A549 (cell line): Measurements from ENCODE around the gene PIGX. TPM values are rescaled to one million over a fixed set of nuclear protein-coding genes. Genes with fewer than 3 reads are reported as not detected.
A peak's percentile ranks its signal among the peaks of the same experiment; 100 is the strongest.
"Not testable (repeated sequence)": the region's sequence is repeated elsewhere in the genome, so short reads cannot be mapped to it uniquely, and the experiment has no call there.

Source experiments
- ATAC-seq, 2 experiments: fragments of 200-7000 bp in 1 of 2; fragments of >200 bp in 1 of 2; cut with Nextera tagmentation in 1 of 2; cut with Tn5 transposase in 1 of 2; 3 replicates each; pipeline versions ENCODE4 v1.8.0 to v1.9.1; 2018 to 2020; ENCODE audit warnings: mild to moderate bottlenecking in 1 of 2, moderate library complexity in 1 of 2
- CTCF ChIA-PET: fragments of 300-600 bp; sonication (Branson Sonifier 250); formaldehyde crosslinking; extraction: SDS; loops from one replicate; lab custom pipeline; 2021; ENCODE audit warnings: antibody characterized with exemption, inconsistent platforms; lab: Yijun Ruan, JAX
- POLR2A ChIA-PET: fragments of 350-600 bp; formaldehyde crosslinking; extraction: SDS; loops from one replicate; lab custom pipeline; 2021; ENCODE audit warnings: antibody characterized with exemption, inconsistent platforms; lab: Yijun Ruan, JAX
- DNase-seq, 2 experiments: peaks; one replicate each; pipeline versions ENCODE4 v3.0.0 to v3.0.0-alpha.2; 2011 to 2016; ENCODE audit warnings: low read depth in 1 of 2, low spot score in 1 of 2
- FAIRE-seq: peaks from 2 replicates; lab custom pipeline; 2011; peaks lifted over from hg19 to GRCh38; lab: Jason Lieb, UNC
- H3K27ac ChIP-seq, 2 experiments: fragments of >200 bp; sonication (Bioruptor Twin); formaldehyde crosslinking; 3 replicates each; pipeline ENCODE4 v1.5.1; 2016 to 2017
- H3K4me1 ChIP-seq: fragments of >200 bp; sonication (Bioruptor Twin); formaldehyde crosslinking; 3 replicates; pipeline ENCODE4 v1.6.1; 2016
- H3K4me2 ChIP-seq: fragments of >200 bp; sonication (Bioruptor Twin); formaldehyde crosslinking; 3 replicates; pipeline ENCODE4 v1.6.1; 2016
- H3K4me3 ChIP-seq: fragments of >200 bp; sonication (Bioruptor Twin); formaldehyde crosslinking; 3 replicates; pipeline ENCODE4 v1.5.1; 2016
- H3K9me3 ChIP-seq: fragments of >200 bp; sonication (Bioruptor Twin); formaldehyde crosslinking; 3 replicates; pipeline ENCODE4 v1.6.1; 2016
- CBX2 ChIP-seq: fragments of 200-600 bp; sonication (generic); IDR thresholded peaks from 2 replicates; pipeline ENCODE4 v1.6.1; 2016; ENCODE audit warnings: low read depth, mild to moderate bottlenecking, borderline replicate concordance
- CEBPB ChIP-seq, 2 experiments: fragments of >200 bp in 1 of 2; sonication (Bioruptor Twin) in 1 of 2; formaldehyde crosslinking in 1 of 2; IDR thresholded peaks; 2 replicates each; pipeline ENCODE4 v1.6.1; 2012 to 2016
- EP300 ChIP-seq, 2 experiments: fragments of >200 bp; sonication (Bioruptor Twin); formaldehyde crosslinking; IDR thresholded peaks; 2 replicates in 1 of 2; 3 replicates in 1 of 2; pipeline ENCODE4 v1.6.1; 2016 to 2017
- FOXS1 ChIP-seq: fragments of 250-450 bp; sonication (Bioruptor Pico); IDR thresholded peaks from 2 replicates; pipeline ENCODE4 v1.5.0; 2020; ENCODE audit warnings: mild to moderate bottlenecking, moderate library complexity
- HES2 ChIP-seq: fragments of >200 bp; sonication (Bioruptor Twin); formaldehyde crosslinking; IDR thresholded peaks from 2 replicates; pipeline ENCODE4 v1.6.1; 2016
- HEYL ChIP-seq: fragments of 250-450 bp; sonication (Bioruptor Pico); IDR thresholded peaks from 2 replicates; pipeline ENCODE4 v1.8.0; 2021; ENCODE audit warnings: mild to moderate bottlenecking, moderate library complexity
- HMGXB4 ChIP-seq: fragments of 250-450 bp; sonication (Bioruptor Pico); IDR thresholded peaks from 2 replicates; pipeline ENCODE4 v1.5.0; 2021; ENCODE audit warnings: mild to moderate bottlenecking, moderate library complexity, borderline replicate concordance
- HOXA7 ChIP-seq: fragments of 250-450 bp; sonication (Bioruptor Pico); IDR thresholded peaks from 2 replicates; pipeline ENCODE4 v1.5.0; 2020; ENCODE audit warnings: mild to moderate bottlenecking, moderate library complexity
- HOXB13 ChIP-seq: fragments of 250-450 bp; sonication (Bioruptor Pico); IDR thresholded peaks from 2 replicates; pipeline ENCODE4 v1.5.0; 2020; ENCODE audit warnings: low read depth, mild to moderate bottlenecking, moderate library complexity
- JUN ChIP-seq, 2 experiments: fragments of >200 bp; sonication (Bioruptor Twin); formaldehyde crosslinking; IDR thresholded peaks; 2 replicates in 1 of 2; 3 replicates in 1 of 2; pipeline ENCODE4 v1.6.1; 2016 to 2017
- JUNB ChIP-seq: fragments of >200 bp; sonication (Bioruptor Twin); formaldehyde crosslinking; IDR thresholded peaks from 2 replicates; pipeline ENCODE4 v1.6.1; 2016
- KDM1A ChIP-seq: fragments of 200-600 bp; sonication (generic); IDR thresholded peaks from 2 replicates; pipeline ENCODE4 v1.6.1; 2016; ENCODE audit warnings: low read depth, mild to moderate bottlenecking
- NR3C1 ChIP-seq: fragments of >200 bp; sonication (Bioruptor Twin); formaldehyde crosslinking; IDR thresholded peaks from 3 replicates; pipeline ENCODE4 v1.6.1; 2017
- PBX3 ChIP-seq: IDR thresholded peaks from 2 replicates; pipeline ENCODE4 v1.6.1; 2012
- RCOR1 ChIP-seq: fragments of 150-350 bp; IDR thresholded peaks from 2 replicates; pipeline ENCODE4 v1.6.1; 2014; ENCODE audit warnings: antibody characterized with exemption, low read length, low read depth
- RFX5 ChIP-seq: fragments of 450-650 bp; IDR thresholded peaks from 2 replicates; pipeline ENCODE4 v1.7.1; 2014; ENCODE audit warnings: antibody characterized with exemption, mild to moderate bottlenecking, moderate library complexity
- RNF2 ChIP-seq: fragments of 200-600 bp; sonication (generic); IDR thresholded peaks from 2 replicates; pipeline ENCODE4 v1.6.1; 2016; ENCODE audit warnings: low read depth, mild to moderate bottlenecking, antibody characterized with exemption, moderate library complexity, borderline replicate concordance
- SMC3 ChIP-seq: fragments of >200 bp; sonication (Bioruptor Twin); formaldehyde crosslinking; IDR thresholded peaks from 3 replicates; pipeline ENCODE4 v1.6.1; 2018; ENCODE audit warnings: inconsistent platforms
- TFCP2L1 ChIP-seq: fragments of 250-450 bp; sonication (Bioruptor Pico); IDR thresholded peaks from 2 replicates; pipeline ENCODE4 v1.5.0; 2021; ENCODE audit warnings: mild to moderate bottlenecking
- ZC3H11A ChIP-seq: fragments of 450-650 bp; IDR thresholded peaks from 2 replicates; pipeline ENCODE4 v1.6.1; 2014; ENCODE audit warnings: antibody characterized with exemption, mild to moderate bottlenecking
- ZNF302 ChIP-seq: fragments of 250-450 bp; sonication (Bioruptor Pico); IDR thresholded peaks from 2 replicates; pipeline ENCODE4 v1.9.0; 2021; ENCODE audit warnings: inconsistent platforms, mild to moderate bottlenecking, moderate library complexity
- ZSCAN20 ChIP-seq: fragments of 250-450 bp; sonication (Bioruptor Pico); IDR thresholded peaks from 2 replicates; pipeline ENCODE4 v1.8.0; 2022; ENCODE audit warnings: mild to moderate bottlenecking, moderate library complexity
- WGBS: methylation state at CpG from one replicate; pipeline ENCODE4 v1.1.6; 2017; ENCODE audit errors: missing lambda C conversion rate; 5-methylcytosine and 5-hydroxymethylcytosine counted together
- polyA plus RNA-seq, 4 experiments: library from polyadenylated mRNA; depleted of rRNA in 3 of 4; stranded (reverse); fragments of >200 nt; fragmentation: RNase III in 1 of 4; extraction: RNeasy Plus Mini Kit Qiagen cat#74134 plus additional on column Dnase treatment in 1 of 4; gene quantifications; 2 replicates in 3 of 4; 3 replicates in 1 of 4; pipeline ENCODE4 v1.2.3, GENCODE V29; 2011 to 2017
- TF ChIP-seq, protein P1 (sequence below): fragments of >200 bp; sonication (Bioruptor Twin); formaldehyde crosslinking; IDR thresholded peaks from 3 replicates; pipeline ENCODE4 v1.6.1; 2016
- TF ChIP-seq, protein P2 (sequence below): IDR thresholded peaks from 2 replicates; pipeline ENCODE4 v1.6.1; 2012
- TF ChIP-seq, protein P3 (sequence below): IDR thresholded peaks from 2 replicates; pipeline ENCODE4 v1.6.1; 2012; ENCODE audit warnings: low read depth, borderline replicate concordance
- TF ChIP-seq, protein P4 (sequence below): fragments of 450-650 bp; IDR thresholded peaks from 2 replicates; pipeline ENCODE4 v1.6.1; 2014; ENCODE audit warnings: antibody characterized with exemption

PIGX gene
- polyA plus RNA-seq, 2 of the 4 experiments (the other 2 are of a cell fraction): 22.3 to 45.2 TPM

DNA sequence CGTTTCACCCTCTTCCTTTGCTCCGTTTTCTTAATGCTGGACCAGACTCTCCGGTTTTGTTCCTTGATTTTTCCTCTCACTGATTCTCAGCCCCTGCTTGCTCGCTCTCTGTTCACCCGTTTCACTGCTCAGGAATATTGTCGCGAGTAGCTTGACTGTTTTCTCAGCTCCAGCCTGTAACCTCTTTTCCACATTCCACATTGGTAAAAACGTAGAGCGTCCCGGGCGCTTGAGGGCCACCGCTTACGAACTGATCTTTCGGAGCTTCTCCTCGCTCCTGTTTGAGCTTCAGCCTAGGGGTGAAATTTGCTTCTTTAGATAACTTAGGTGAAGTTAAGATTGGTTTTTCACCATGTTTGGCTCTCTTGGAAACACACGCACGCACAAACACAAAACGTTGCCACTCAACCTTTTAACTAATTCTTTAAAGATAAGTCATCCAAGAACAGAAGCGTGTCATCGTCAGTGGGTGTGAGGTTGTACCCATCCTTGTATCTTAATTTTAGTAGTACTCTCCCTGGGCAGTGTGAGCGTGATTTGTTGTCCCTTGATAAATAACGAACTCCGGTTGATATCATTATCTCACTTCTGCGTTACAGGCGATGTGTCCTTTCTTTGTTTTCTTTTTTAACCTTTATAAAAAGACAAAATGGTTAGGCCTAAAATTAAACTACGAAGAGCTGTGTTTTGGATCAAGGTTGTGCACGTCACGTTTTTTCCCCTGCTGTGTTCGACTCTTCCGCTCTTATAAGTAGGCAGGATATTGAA is 28.5 kb downstream of the PIGX start:
- CTCF ChIA-PET: interaction anchor here (1.0 kb wide), 1 partner anchor 29 kb away, joined by 3 read pairs; no protein-coding TSS in a partner anchor
- ATAC-seq: peak; percentile 38 to 41; a peak in 5 of 6 replicates
- H3K4me1 ChIP-seq: peaks cover 7% of the 10 kb centered on the region; the same call in 1 of the 3 replicates
- TF ChIP-seq HOXB13 (CRISPR knock-in tag): no peak
- TF ChIP-seq, protein P1, sequence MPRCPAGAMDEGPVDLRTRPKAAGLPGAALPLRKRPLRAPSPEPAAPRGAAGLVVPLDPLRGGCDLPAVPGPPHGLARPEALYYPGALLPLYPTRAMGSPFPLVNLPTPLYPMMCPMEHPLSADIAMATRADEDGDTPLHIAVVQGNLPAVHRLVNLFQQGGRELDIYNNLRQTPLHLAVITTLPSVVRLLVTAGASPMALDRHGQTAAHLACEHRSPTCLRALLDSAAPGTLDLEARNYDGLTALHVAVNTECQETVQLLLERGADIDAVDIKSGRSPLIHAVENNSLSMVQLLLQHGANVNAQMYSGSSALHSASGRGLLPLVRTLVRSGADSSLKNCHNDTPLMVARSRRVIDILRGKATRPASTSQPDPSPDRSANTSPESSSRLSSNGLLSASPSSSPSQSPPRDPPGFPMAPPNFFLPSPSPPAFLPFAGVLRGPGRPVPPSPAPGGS: no peak
- TF ChIP-seq SMC3: no peak
- TF ChIP-seq, protein P2, sequence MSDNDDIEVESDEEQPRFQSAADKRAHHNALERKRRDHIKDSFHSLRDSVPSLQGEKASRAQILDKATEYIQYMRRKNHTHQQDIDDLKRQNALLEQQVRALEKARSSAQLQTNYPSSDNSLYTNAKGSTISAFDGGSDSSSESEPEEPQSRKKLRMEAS: no peak
- no peak for TF ChIP-seq HOXA7 (CRISPR knock-in tag)
- TF ChIP-seq CBX2: no peak
- no peak for TF ChIP-seq JUN (IDR thresholded peaks at IDR 0.05)
- TF ChIP-seq, protein P3, sequence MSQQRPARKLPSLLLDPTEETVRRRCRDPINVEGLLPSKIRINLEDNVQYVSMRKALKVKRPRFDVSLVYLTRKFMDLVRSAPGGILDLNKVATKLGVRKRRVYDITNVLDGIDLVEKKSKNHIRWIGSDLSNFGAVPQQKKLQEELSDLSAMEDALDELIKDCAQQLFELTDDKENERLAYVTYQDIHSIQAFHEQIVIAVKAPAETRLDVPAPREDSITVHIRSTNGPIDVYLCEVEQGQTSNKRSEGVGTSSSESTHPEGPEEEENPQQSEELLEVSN: no peak
- TF ChIP-seq RCOR1: no peak
- TF ChIP-seq RFX5: no peak
- TF ChIP-seq PBX3: no peak
- no peak for TF ChIP-seq FOXS1 (CRISPR knock-in tag)
- no peak for TF ChIP-seq TFCP2L1
- TF ChIP-seq ZSCAN20 (CRISPR knock-in tag): no peak
- TF ChIP-seq NR3C1: no peak
- TF ChIP-seq, all 56 proteins: peak for 0
- FAIRE-seq: no peak
- peak overlapping the region; percentile 92 for H3K4me2 ChIP-seq
- 2% methylated on average over 30 of the region's 30 CpGs for WGBS
- POLR2A ChIA-PET: interaction anchor here (0.7 to 2.3 kb wide), 5 partner anchors 10 to 202 kb away, joined by 3 to 13 read pairs (median 8); partner anchors contain the start of genes CEP19, NCBP2, PIGX and SENP5
- H3K27ac ChIP-seq: peak overlapping the region; percentile 94 to 95
- peak overlapping the region; percentile 70 for H3K4me3 ChIP-seq
- peak in 1 of 2 experiments; percentile 15 for DNase-seq
- no peaks in the 10 kb centered on the region for H3K9me3 ChIP-seq

DNA sequence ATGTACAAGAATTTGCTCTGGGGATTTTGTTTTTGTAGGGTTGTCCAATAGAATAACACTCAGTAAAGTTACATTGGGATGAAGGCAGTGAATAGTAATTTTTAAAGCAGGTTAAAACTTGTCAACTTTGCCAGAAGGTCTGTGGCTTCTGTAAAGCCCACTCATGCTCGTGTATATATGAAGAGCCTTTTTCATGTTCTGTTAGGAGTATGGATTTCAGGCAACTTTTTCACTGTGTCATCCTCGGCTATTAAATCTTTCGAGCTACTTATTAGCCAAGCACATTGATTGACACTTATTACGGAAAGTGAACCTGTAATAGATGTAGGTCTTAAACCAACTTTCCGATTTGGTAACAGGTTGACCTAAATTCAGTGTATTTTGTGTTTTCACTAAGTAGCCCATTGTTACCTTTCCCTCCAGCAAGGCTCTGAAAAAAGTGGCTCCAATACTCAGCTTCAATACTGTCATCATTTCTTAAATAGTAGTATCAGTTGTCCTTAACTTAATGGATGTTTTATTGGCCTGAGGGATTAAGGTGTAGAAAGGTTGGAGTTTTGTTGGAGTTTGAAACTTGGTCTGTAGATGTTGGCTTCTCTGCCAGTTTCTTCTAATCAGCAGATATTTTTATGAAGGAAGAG is 29.2 kb downstream of the PIGX start:
- ChIA-PET CTCF (no interaction called here), POLR2A (interaction anchor here (2.3 kb wide), 1 partner anchor 201 kb away, joined by 8 read pairs; the partner anchor contains the start of gene NCBP2)
- H3K4me3 ChIP-seq: peak overlapping the region; percentile 70
- WGBS: 11% methylated on average over 5 of the region's 5 CpGs
- peak overlapping the region; percentile 92 for H3K4me2 ChIP-seq
- H3K9me3 ChIP-seq: no peaks in the 10 kb centered on the region
- DNase-seq (no peak), ATAC-seq (no peak), FAIRE-seq (no peak)
- H3K27ac ChIP-seq: peak overlapping the region; percentile 94 to 95
- TF ChIP-seq HEYL (no peak), TFCP2L1 (no peak), ZNF302 (CRISPR knock-in tag) (no peak), RNF2 (no peak), HOXB13 (CRISPR knock-in tag) (no peak), HMGXB4 (no peak), HES2 (no peak), JUNB (no peak), CEBPB (IDR thresholded peaks at IDR 0.05) (no peak), EP300 (IDR thresholded peaks at IDR 0.05) (no peak), ZC3H11A (no peak), KDM1A (no peak)
- TF ChIP-seq, protein P4, sequence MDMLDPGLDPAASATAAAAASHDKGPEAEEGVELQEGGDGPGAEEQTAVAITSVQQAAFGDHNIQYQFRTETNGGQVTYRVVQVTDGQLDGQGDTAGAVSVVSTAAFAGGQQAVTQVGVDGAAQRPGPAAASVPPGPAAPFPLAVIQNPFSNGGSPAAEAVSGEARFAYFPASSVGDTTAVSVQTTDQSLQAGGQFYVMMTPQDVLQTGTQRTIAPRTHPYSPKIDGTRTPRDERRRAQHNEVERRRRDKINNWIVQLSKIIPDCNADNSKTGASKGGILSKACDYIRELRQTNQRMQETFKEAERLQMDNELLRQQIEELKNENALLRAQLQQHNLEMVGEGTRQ: no peak
- peaks cover 7% of the 10 kb centered on the region; the same call in 1 of the 3 replicates for H3K4me1 ChIP-seq

GRCh38 chr3:196743569-196743968 is 31.4 kb downstream of the PIGX start:
- H3K9me3 ChIP-seq, ATAC-seq, POLR2A ChIA-PET, FAIRE-seq, H3K27ac ChIP-seq, H3K4me2 ChIP-seq, DNase-seq, H3K4me1 ChIP-seq, H3K4me3 ChIP-seq, CTCF ChIA-PET: not testable (repeated sequence)
- WGBS: 94% methylated on average over 10 of the region's 10 CpGs
